HCT116 (cell line): ENCODE data around the gene SYNE3. TPM values are rescaled to one million over a fixed set of nuclear protein-coding genes. Genes with fewer than 3 reads are reported as not detected.

Source experiments
- ATAC-seq: fragments of 200-7000 bp; cut with Tn5 transposase; 2 replicates; pipeline ENCODE4 v1.9.1; 2020; ENCODE audit warnings: mild to moderate bottlenecking, moderate library complexity
- BruUV-seq: library from RNA; stranded (reverse); fragments of 400-500 nt; replicated peaks from 2 replicates; lab custom pipeline; 2021; lab: Mats Ljungman, UMichigan
- CTCF ChIA-PET: fragments of 300-600 bp; sonication (Branson Sonifier 250); formaldehyde crosslinking; loops from one replicate; lab custom pipeline; 2021; ENCODE audit warnings: antibody characterized with exemption; lab: Charles Lee
- POLR2A ChIA-PET: fragments of 300-600, 350-600 bp; sonication (Branson Sonifier 250); formaldehyde crosslinking; loops from one replicate; lab custom pipeline; 2021; ENCODE audit warnings: antibody characterized with exemption; lab: Charles Lee
- RAD21 ChIA-PET, 2 experiments: fragments of 300-600 bp; sonication (Branson Sonifier 250); formaldehyde crosslinking; loops; one replicate each; lab custom pipeline; 2023; ENCODE audit warnings: low total read pairs in 2 of 2; ENCODE audit not compliant: uncharacterized antibody in 2 of 2, unreplicated experiment in 2 of 2, low non-redundant PET in 1 of 2; lab: Charles Lee
- DNase-seq: peaks from one replicate; pipeline ENCODE4 v3.0.0-alpha.2; 2010; ENCODE audit warnings: low read depth, low spot score
- H2AFZ ChIP-seq: fragments of 200-600 bp; shearing (Covaris generic), sonication (generic); 2 replicates; pipeline ENCODE4 v1.6.1; 2017; ENCODE audit warnings: low read depth, mixed run types, mixed read lengths, antibody characterized with exemption, low read length; ENCODE audit not compliant: poor library complexity, severe bottlenecking
- H3K27ac ChIP-seq: 2 replicates; pipeline ENCODE4 v1.5.1; 2012; ENCODE audit warnings: low read depth, low read length
- H3K27me3 ChIP-seq: fragments of 200-600 bp; sonication (generic); 2 replicates; pipeline ENCODE4 v1.6.1; 2016; ENCODE audit warnings: mixed run types, low read length, mixed read lengths; ENCODE audit not compliant: insufficient read depth
- H3K36me3 ChIP-seq, 2 experiments: fragments of 200-500 bp in 1 of 2; fragments of 200-600 bp in 1 of 2; sonication (Bioruptor generic) in 1 of 2; sonication (generic) in 1 of 2; 2 replicates each; pipeline versions ENCODE4 v1.5.1 to v1.6.1; 2014 to 2016; ENCODE audit warnings: low read length in 2 of 2, inconsistent platforms in 1 of 2, mixed read lengths in 1 of 2, mixed run types in 1 of 2; ENCODE audit not compliant: insufficient read depth in 2 of 2, control insufficient read depth in 1 of 2
- H3K4me1 ChIP-seq, 2 experiments: fragments of 200-600 bp in 1 of 2; sonication (generic) in 1 of 2; 2 replicates each; pipeline versions ENCODE4 v1.5.1 to v1.6.1; 2012 to 2017; ENCODE audit warnings: low read length in 2 of 2, inconsistent platforms in 1 of 2, mild to moderate bottlenecking in 1 of 2, mixed read lengths in 1 of 2, mixed run types in 1 of 2, moderate library complexity in 1 of 2; ENCODE audit not compliant: insufficient read depth in 2 of 2, control insufficient read depth in 1 of 2
- H3K4me2 ChIP-seq: fragments of 200-600 bp; sonication (generic); 2 replicates; pipeline ENCODE4 v1.6.1; 2017; ENCODE audit warnings: mixed run types, low read length, mixed read lengths
- H3K4me3 ChIP-seq, 2 experiments: fragments of 200-600 bp in 1 of 2; sonication (generic) in 1 of 2; replicated peaks in 1 of 2; 2 replicates each; pipeline ENCODE4 v1.5.1; 2011 to 2016; ENCODE audit warnings: low read length in 2 of 2, control low read depth in 1 of 2, low read depth in 1 of 2, mild to moderate bottlenecking in 1 of 2, mixed read lengths in 1 of 2, mixed run types in 1 of 2
- H3K79me2 ChIP-seq: fragments of 200-600 bp; sonication (generic); 2 replicates; pipeline ENCODE4 v1.6.1; 2017; ENCODE audit warnings: mild to moderate bottlenecking, mixed run types, low read length, moderate library complexity, mixed read lengths; ENCODE audit not compliant: insufficient read depth
- H3K9ac ChIP-seq: fragments of 200-600 bp; sonication (generic); 2 replicates; pipeline ENCODE4 v1.6.1; 2016; ENCODE audit warnings: low read length, mixed read lengths
- H3K9me2 ChIP-seq: fragments of 200-600 bp; sonication (generic), shearing (Covaris generic); 2 replicates; pipeline ENCODE4 v1.6.1; 2017; ENCODE audit warnings: mixed run types, mild to moderate bottlenecking, moderate library complexity; ENCODE audit not compliant: insufficient read depth
- H3K9me3 ChIP-seq, 2 experiments: fragments of 200-500 bp in 1 of 2; fragments of 200-600 bp in 1 of 2; sonication (Bioruptor generic) in 1 of 2; sonication (generic) in 1 of 2; 2 replicates each; pipeline ENCODE4 v1.6.1; 2014 to 2017; ENCODE audit warnings: low read length in 2 of 2, mixed read lengths in 2 of 2, inconsistent platforms in 1 of 2, low read depth in 1 of 2, mild to moderate bottlenecking in 1 of 2, mixed run types in 1 of 2, moderate library complexity in 1 of 2; ENCODE audit not compliant: control insufficient read depth in 1 of 2, insufficient read depth in 1 of 2
- H4K20me1 ChIP-seq: fragments of 200-600 bp; sonication (generic), shearing (Covaris generic); 2 replicates; pipeline ENCODE4 v1.6.1; 2017; ENCODE audit warnings: mixed run types, mild to moderate bottlenecking, moderate library complexity; ENCODE audit not compliant: insufficient read depth
- EGR1 ChIP-seq: IDR thresholded peaks from 2 replicates; pipeline ENCODE4 v1.6.1; 2012; ENCODE audit warnings: low read depth
- ELF1 ChIP-seq: IDR thresholded peaks from 2 replicates; pipeline ENCODE4 v1.6.1; 2012; ENCODE audit warnings: low read depth, borderline replicate concordance
- EZH2 ChIP-seq: fragments of 200-600 bp; sonication (generic); IDR thresholded peaks from 2 replicates; pipeline ENCODE4 v1.6.1; 2017; ENCODE audit warnings: antibody characterized with exemption, mixed run types
- EZH2phosphoT487 ChIP-seq: fragments of 200-600 bp; IDR thresholded peaks from 2 replicates; pipeline ENCODE4 v1.6.1; 2018; ENCODE audit warnings: antibody characterized with exemption, borderline replicate concordance
- JUND ChIP-seq: IDR thresholded peaks from 2 replicates; pipeline ENCODE4 v1.6.1; 2012
- POLR2AphosphoS5 ChIP-seq: IDR thresholded peaks from 2 replicates; pipeline ENCODE4 v1.6.1; 2011; ENCODE audit warnings: mild to moderate bottlenecking, low read depth, low read length, moderate library complexity
- RAD21 ChIP-seq: IDR thresholded peaks from 2 replicates; pipeline ENCODE4 v1.6.1; 2012; ENCODE audit warnings: low read depth, mild to moderate bottlenecking
- SIN3A ChIP-seq: IDR thresholded peaks from 2 replicates; pipeline ENCODE4 v1.6.1; 2012; ENCODE audit warnings: low read depth
- SP1 ChIP-seq: IDR thresholded peaks from 2 replicates; pipeline ENCODE4 v1.6.1; 2012; ENCODE audit warnings: low read depth
- TCF7L2 ChIP-seq: IDR thresholded peaks from 2 replicates; pipeline ENCODE4 v1.7.0; 2011; ENCODE audit warnings: borderline replicate concordance, inconsistent platforms; ENCODE audit not compliant: insufficient read depth, insufficient read length; ENCODE audit errors: extremely low read depth
- YY1 ChIP-seq: IDR thresholded peaks from 2 replicates; pipeline ENCODE4 v1.6.1; 2011; ENCODE audit warnings: low read length, low read depth, moderate library complexity, mild to moderate bottlenecking; ENCODE audit not compliant: insufficient replicate concordance; ENCODE audit errors: extremely low read depth
- ZNF274 ChIP-seq: fragments of 200-500 bp; sonication (Bioruptor generic); IDR thresholded peaks from 2 replicates; pipeline ENCODE4 v1.6.1; 2014; ENCODE audit warnings: mild to moderate bottlenecking, low read depth, low read length, inconsistent platforms
- intact Hi-C: fragments of 100-400 bp; cut with micrococcal nuclease; formaldehyde crosslinking; loops from 2 replicates; pipeline ENCODE4 v1.10.0; 2022
- total RNA-seq: library from RNA; stranded (reverse); gene quantifications from one replicate; pipeline ENCODE4 v1.2.1, GENCODE V29; 2021; ENCODE audit not compliant: unreplicated experiment

Gene SYNE3
- total RNA-seq, 1 experiment from 2014 or later = 3.6 TPM

GRCh38 chr14:95536036-95536593 lies 19.7 kb upstream of the SYNE3 start:
- Histone ChIP-seq H3K27me3 (no peaks in the 10 kb centered on the region), H3K4me2 (peak overlapping the region; percentile 76), H3K27ac (0 out of 2 replicates have a peak overlapping the region, but pooled peaks have one; percentile 56), H3K4me3 (peak overlapping the region; percentile 77 to 89), H3K36me3 (peaks cover 0 to 3% of the 10 kb centered on the region in 2 experiments; a peak in 2 of 4 replicates), H3K9ac (peak overlapping the region; percentile 90), H2AFZ (no peak overlapping the region), H4K20me1 (peaks cover 18% of the 10 kb centered on the region; the same call in 1 of the 2 replicates), H3K9me2 (no peaks in the 10 kb centered on the region), H3K79me2 (peaks cover 93% of the 10 kb centered on the region), H3K9me3 (no peaks in the 10 kb centered on the region), H3K4me1 (peaks cover 28 to 33% of the 10 kb centered on the region in 2 experiments)
- BruUV-seq = no TSS peak
- POLR2A ChIA-PET = interaction anchor here (1.5 kb wide), 1 partner anchor 11 kb away, joined by 4 read pairs; no protein-coding TSS in a partner anchor
- ATAC-seq (no peak), DNase-seq (no peak)
- intact Hi-C loops = loop anchor here (10.0 kb wide), 1 partner anchor 381 kb away; the partner anchor contains the start of gene DICER1
- CTCF ChIA-PET = no interaction called here
- no peak for TF ChIP-seq TCF7L2
- no peak for TF ChIP-seq EZH2phosphoT487
- no peak for TF ChIP-seq ZNF274
- no peak for TF ChIP-seq SIN3A
- TF ChIP-seq YY1 = no peak
- TF ChIP-seq RAD21 = no peak
- no peak for TF ChIP-seq POLR2AphosphoS5
- TF ChIP-seq ELF1 = no peak
- TF ChIP-seq EZH2 = no peak
- TF ChIP-seq EGR1 = no peak
- TF ChIP-seq SP1 = no peak
- TF ChIP-seq JUND = no peak
- RAD21 ChIA-PET = no interaction called here
